Activated gamma-delta T cell treated with anti-CD3 and anti-CD28 coated beads, Interleukin-2, amount 50 U/mL, for 16 hours (primary cell): ENCODE data around the gene CD86.

ENCODE experiments used
- DNase-seq: peaks from one replicate; pipeline ENCODE4 v3.0.0-alpha.2; 2020; ENCODE audit warnings: low read depth

The CD86 gene

DNA sequence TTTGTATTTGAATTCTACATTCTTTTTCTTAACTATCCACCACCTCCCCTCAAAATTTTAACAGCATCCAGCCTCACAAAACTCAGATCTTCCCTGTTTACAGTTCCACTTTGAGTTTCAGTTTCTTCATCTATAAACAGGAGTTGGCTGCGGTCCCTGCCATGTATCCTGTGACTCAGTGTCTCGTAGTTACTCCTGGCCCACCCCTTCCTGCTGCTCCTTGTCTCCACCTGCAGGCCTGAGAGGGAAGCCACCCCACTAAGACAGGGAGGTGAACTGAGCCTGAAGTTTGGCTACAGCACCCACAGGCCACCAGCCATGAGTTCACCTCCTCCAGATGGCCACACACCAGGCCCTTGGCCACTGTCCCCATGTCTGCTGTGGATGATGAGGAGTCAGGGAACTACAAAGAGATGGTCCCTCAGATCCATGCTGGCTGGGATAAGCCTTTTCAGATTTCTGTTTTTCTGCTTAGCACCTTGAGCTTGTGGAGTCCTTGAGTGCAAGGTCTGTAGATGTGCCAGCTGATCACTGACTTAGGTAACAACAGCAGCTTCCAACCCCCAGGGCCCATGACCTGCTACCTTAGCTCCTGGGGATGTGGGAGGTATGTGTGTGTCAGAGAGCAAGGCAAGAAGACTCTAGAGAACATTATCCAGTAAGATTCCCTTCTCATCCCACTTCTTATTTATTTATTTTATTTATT lies 37.5 kb downstream of the CD86 start:
- DNase-seq, result no peak

DNA sequence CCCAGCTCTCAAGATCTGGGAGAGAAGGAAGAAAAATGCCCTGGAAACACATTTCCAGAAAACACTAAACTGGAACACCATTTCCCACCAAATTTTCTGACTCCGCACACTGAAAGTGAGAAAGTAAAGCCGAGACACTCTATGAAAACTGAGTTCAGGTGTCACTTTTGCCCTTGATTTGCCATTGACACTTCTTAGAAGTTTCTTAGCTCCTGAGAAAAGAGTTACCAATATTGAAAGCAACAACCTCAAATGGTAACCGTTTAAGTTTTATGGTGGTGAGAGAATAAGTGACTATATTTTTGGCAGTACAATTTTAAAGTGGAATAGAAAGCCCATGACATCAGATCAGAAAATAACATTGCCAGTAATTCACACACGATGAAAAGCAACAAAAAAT lies 39.0 kb downstream of the CD86 start:
- DNase-seq, result no peak

DNA sequence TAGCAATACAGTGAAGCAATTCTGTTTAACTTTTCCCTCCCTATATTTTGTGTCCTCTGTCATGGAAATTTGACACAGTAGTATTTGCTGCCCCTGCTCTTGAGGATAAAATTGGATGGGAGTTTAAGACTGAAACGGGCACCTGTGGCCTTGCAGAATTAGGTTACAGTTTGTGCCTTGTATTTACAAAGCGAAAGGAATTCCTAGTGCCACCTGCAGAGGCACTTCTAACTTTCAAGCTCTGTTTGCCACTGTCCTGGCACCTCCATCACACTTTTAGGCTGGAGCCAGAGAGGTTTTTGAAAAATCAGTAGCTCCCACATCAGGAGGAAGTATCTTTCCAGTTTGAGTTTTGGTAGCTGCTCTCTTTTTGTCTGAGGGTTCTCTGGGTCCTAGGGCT lies 39.5 kb downstream of the CD86 start:
- no peak for DNase-seq

DNA sequence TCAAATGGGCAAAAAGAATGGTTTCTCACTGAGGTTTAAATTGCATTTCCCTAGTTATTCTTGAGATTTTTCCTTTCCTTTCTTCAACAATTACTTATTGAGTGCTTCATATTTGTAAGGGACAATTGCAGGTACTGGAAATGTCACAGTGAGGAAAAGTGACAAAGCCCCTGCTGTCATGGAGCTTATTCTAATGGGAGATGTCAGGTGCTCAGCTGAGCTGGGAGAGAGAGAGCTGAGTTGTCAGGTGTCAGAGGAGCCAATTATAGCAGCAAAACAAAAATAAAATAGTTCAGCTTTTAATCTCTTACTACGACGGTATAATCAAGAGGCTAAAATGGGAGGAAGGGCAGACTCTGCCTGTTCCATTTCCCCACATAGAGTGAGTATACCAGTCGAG lies 42.0 kb downstream of the CD86 start:
- no peak for DNase-seq

DNA sequence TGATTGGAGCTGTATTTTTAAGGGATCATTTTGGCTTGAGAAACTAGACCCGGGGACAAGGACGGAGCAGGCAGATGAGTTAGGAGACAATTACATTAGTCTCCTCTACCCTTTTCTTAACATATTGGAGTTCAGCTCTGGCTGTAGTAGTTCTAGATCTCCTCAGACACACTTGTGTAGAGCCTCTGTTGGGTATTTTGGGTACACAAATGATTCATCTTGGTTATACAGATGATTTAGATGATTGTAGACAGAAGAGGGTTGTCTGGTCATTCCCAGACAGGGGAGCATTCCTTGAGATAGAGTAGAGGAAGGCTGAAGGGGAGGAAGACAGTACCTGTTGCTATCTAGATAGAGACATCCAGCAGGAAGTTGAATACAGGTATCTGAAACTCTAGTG lies 43.4 kb downstream of the CD86 start:
- DNase-seq, result no peak

DNA sequence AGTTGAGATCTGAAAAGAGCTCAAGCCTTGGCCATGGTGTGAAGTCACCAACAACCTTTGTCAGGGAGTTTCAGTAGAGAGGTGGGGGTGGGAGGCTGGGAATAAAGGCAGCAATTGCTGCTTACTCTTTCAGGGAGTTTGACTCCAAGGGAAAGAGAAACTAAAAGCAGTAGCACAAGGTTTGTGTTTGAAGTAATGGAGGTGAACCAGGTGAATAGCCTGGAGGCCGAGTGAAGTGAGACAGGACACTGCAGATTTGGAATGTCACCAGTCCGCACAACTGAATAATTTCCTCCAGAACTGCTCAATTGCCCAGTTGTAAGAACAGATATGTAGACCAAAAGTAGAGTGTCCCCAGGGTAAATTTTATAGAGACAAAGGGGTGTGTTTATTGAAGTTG lies 44.1 kb downstream of the CD86 start:
- no peak for DNase-seq

DNA sequence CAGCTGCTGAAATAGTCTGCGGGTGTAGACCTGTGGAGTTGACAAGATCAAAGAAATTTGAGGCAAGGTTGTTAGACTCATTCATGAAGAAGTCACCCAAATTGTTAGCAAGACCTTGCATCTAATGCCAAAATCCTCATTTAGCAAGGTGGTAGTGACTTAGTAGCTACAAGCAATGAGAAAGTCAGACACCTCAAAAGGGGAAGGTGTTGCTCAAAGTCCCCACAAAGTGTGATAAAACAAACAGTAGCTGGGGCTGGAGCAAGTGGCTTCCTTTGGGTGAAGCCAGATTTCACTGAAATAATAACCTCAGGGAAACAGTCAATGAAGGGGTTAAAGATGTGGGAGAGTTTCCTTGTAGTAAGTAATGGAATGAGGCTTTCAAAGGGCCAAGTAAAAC lies 44.9 kb downstream of the CD86 start:
- DNase-seq, result no peak

DNA sequence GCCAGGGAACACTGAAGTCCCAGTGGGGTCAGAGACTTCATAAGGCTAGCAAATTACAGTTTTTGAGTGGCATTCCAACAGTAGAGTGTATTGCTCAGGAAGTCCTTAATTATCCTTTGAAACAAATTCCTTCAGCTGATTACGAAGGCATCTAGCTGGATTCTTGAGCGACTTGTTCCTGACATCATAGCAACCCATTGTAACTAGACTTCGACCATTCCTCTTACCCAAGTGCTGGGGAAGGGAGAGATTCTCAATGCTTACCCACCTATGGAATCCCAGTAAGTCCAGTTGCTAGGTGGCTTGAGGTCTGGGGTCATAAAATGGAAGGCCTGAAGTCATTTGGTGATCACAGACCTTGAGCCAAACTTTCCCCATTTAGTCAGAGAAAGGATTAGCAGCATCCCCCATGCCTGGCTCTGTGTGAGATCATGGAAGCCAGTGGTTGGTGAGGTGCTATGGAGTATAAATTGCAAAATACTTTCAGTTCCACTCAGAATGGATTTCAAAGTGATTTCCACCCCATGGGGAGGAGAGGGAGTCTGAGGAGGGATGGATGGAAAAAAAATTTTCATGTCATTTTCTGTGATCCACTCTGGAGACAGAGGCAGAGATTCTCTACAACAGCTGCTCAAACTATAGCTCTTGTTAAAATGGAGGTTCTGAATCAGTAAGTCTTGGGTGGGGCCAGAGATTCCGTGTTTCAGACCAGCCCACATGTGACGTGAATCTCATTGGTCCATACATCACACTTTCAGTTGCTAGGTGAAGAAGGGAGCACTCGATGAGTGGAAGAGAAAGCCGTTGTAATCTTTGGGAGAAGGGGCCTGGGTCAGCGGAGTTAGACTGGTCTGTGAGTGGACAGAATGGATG lies 45.7 kb downstream of the CD86 start:
- DNase-seq, result no peak

DNA sequence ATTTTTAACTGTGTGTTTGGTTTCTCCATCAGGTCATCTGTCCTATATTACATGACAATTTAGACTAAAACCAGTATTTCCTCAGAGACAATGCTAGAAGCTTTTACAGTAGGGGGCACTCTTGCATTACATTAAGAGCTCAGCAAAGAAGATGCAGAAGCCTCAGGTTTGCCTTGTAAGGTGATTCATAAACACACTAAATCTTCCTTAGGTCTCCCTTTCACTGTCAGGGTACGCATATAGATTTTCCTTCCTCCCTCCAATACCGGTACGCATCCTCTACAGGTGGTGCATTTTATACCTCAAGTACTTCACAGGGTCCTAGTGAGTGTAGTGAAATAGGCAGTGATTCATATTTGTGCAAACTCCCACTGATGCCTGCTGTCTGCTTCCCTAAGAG lies 46.5 kb downstream of the CD86 start:
- no peak for DNase-seq

DNA sequence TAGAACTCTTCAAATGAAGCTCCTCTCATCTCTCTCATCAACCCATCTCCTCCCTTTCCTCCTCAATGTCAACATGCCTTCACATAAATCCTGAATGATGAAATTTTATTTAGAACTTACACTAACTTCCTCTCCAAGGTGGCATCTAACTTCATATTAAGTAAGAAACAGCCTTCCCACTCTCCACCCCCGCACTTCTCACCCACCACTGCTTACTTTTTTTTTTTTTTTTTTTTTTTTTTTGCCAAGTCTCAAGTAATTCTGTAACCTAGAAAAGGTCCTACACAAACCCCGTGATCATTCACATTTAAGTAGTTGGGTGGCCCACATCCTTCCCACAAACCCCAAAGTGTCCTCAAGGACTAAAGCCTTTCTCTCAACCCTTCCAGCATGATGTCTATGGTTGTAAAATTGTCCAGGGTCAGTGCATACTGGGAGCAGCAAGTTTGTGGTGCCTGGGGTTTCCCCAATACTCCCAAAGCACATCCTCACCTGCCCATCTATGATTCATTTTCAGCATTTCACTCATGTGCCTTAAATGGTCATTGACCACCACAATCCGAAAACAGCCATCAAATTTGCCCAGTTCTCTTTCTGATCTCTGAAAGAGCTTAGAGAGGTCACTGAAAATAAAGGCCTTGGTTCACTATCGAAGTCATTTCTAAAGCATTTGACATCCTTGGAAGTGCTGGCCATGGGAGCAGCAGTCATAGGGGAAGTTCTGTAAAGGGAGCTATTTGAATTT lies 47.2 kb downstream of the CD86 start:
- no peak for DNase-seq

DNA sequence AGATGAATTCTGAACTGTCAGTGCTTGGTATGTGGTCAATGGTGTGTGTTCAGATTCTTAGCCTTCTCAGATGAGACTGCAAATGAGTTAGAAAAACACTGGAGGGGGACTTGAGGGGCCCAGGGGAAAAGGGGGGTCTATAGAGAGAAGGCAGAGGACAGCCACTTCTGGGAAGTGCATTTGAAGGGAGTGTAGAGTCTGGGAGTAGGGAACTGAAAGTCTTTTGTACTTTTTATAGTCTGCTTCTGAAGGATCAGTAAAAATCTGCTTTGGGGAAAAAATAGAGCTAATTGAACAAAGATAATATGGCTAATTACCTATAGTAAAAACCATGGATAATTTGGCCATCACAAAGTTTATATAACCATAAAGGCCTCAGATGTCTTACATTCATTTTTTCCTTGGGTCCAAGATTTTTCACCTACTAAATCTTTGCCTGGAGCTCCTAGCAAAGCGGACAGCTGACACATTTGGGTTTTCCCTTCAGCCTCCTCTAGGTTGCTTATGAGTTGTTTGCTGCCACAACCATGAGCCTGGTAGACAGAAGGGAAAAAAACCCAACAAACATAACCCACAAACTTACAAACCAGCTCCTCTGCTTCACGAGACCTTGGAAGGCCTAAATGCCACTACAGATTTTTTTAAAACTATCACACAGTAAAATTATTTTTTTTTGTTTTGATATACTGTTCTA lies 48.8 kb downstream of the CD86 start:
- DNase-seq, result no peak

DNA sequence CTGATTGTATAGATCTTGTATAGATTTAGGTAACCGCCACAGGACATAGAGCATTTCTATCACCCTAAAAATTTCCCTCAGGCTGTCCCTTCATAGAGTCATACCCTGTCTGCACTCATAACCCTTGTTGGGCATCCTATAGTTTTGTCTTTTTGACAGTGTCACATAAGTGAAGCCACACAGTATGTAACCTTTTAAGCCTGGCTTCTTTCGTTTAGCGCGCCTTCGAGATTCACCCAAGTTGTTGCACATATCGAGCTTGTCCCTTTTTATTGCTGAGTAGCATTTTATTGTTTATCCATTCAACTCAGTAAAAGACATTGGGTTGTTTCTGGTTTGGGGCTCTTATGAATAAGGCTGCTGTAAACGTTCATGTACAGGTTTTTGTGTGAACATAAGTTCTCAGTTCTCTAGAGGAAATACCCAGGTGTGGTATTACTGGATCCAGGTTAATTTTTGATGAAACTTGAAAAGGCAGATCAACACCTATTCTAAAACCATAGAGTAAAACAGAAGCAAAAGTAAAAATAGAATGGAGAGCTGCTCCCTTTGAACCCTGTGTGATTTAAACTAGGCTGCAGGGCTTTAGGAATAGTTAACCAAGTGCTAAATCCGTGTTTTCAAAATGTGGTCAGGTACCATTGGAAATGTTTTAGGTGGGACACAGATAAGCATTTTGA lies 49.5 kb downstream of the CD86 start:
- DNase-seq, result no peak

DNA sequence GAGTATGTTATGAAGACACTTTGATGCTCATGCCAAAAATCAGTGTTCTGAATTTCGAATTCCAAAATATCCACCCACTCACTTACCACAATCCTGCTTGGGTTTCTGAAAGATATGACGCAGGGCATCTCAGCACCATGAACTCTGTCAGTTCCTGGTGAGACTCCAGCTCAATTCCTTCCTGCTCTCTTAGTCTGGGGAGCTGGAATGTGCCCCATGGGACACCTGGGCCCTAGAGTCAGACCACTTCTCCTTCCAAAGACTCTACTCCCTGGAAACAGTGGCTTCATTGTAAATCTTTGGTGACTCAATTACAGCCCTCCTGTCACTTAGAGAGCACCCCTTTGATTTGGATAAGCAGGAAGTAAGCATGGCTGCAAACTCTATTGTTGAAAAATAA lies 50.5 kb downstream of the CD86 start:
- no peak for DNase-seq

DNA sequence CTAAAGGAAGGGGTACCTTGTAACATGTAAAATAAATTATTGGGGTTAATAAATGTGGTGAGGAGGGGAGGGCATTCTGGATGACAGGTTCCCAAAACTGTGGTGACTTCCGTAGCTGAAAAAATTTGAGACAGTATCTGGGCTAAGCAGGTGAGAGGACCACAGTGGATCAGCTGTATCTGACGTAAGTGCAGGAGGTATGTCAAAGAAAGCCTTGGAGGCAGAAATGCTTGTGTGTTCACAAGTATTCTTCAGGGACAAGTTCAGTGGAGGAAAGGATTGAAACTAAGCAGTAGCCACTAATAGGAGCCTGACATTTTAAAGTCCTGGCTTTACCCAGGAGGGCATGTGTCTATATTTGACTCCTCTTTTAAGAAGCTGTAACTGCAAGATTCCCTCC lies 52.0 kb downstream of the CD86 start:
- DNase-seq, result no peak

DNA sequence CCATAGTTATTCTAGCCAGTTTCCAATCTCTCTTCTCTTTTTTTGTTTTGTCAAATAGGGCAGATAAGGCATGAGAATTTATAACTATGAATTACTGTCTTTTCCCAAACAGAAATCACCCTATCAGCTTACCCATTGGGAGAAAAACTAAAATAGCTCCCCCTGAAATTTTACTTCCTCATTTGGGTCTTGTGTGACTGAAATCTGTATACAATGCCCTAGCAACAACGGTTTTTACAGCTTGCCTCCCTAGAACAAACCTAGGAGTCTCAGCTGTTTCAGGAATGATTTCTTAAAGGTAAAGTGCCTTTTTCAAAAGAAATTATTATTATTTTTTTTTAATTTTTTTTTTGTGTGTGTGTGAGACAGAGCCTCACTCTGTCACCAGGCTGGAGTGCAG lies 56.8 kb downstream of the CD86 start:
- no peak for DNase-seq

DNA sequence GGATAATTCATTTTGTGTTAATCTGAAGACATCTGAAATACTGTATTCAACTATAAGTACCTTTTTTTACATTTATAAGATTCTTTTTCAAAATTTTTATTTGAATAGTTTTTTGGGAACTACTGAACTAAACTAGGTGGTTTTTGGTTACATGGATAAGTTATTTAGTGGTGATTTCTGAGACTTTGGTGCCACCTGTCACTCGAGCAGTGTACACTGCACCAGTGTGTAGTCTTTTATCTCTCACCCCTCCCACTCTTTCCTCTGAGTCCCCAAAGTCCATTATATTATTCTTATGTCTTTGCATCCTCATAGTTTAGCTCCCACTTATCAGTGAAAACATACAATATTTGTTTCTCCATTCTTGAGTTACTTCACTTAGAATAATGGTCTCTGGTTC lies 57.6 kb downstream of the CD86 start:
- DNase-seq, result no peak

DNA sequence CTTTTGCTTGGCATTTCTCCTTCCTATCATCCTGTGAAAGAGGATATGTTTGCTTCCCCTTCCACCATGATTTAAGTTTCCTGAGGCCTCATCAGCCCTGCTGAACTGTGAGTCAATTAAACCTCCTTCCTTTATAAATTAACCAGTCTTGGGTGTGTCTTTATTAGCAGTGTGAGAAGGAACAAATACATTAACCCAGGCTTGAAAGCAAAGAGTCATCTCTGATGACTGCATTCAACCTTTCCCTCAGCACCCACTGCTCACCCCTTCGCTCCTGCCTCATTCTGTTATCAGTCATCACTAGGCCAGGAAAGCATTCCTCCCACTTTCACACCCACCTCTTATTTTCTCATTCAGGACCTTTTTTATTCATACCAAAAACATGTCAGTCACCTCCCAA lies 68.7 kb downstream of the CD86 start:
- DNase-seq, result no peak

DNA sequence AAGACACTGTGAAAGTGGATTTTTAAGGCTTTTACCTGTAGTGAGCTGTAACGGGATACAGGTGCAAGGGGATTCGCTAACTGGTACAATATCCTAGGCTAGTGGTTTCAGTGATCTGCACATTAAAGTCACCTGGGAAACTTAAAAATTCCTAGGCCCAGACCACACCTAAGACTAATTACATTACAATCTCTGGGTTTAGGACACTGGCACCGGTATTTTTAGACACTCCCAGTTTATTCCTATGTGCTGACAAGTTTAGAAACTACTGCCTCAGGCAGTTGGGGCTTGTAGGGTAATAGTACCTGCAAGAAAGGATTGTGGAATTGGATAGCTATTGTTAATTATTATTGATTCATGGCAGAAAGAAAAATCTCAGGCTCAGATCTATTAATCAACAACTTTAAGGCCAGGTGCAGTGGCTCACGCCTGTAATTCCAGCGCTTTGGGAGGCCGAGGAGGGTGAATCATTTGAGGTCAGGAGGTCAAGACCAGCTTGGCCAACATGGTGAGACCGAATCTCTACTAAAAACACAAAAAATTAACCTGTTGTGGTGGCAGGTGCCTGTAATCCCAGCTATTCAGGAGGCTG lies 77.9 kb downstream of the CD86 start:
- no peak for DNase-seq

DNA sequence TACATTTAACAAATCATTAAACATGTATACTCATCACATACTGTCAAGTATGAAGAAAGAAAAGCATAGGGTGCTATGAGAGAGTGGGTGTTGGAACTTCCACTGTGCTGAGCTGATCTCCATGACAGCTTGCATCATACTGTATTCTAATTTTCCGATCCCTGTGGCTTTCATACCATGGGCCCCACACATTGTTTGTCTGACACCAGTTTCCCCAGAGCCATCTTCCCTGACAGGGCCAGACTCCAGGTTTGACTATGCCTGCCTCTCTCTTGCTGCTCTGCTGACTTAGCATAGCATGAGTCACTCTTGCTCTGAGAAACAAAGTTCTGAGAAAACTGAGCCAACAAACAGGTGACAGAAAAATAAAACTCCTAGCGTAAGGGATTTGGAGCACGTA lies 91.3 kb downstream of the CD86 start:
- DNase-seq, result no peak

DNA sequence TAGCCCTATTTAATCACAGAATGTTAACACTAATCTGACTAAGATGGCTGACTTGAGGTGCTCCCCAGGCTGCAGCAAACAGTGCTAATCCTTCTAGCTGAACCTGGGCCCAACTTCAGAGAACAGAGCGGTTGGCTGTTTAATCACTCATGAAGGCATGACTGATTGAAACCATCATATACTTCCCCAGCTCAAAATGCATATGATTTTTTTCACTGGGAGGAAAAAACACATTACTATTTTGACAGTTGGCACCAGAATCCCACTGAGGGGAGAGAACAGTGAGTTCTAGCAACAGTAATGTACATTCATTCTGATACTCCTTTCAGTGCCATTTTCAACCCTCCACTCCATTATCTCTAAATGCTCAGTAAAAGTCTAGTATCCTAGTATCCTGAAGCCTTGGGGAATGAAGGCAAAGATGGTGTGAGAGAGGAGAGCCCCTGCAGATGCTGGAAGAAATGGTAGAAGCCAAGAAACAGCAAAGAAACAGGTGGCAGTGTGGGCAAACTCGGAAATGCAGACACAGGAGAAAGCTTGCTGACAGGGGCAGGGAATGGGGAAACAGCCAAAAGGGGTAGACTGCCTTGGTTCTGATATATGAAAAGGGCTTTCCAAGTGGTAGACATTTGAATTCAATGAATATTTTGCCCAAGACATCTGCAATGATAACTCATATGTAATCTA lies 93.9 kb downstream of the CD86 start:
- DNase-seq, result no peak

DNA sequence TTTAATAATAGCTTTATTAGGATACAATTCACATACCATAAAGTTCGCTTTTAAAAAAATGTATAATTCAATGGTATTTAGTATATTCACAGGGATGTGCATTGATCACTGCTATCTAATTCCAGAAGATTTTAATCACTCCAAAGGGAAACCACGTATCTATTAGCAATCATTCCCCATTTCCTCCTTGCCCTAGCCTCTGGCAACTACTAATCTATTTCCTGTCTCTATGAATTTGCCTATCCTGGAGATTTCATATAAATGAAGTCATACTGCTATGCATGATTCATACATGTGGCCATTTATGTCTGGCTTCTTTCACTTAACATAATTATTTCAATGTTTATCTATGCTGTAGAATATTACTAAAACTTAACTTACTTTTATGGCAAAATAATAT lies 96.3 kb downstream of the CD86 start:
- DNase-seq, result no peak
